SKM-1 treated with dmso at 0.1 percent for 144 hours (cell line): Measurements from ENCODE around the gene ITPR2.

ENCODE experiments used
- DNase-seq: peaks from one replicate; lab custom pipeline; 2025; ENCODE audit not compliant: unreplicated experiment; lab: John Stamatoyannopoulos, UW

ITPR2 gene

GRCh38 chr12:26711072-26711471 lies 121.9 kb downstream of the ITPR2 start:
- DNase-seq = no peak

- no peak for DNase-seq
These were observed 127.1 kb downstream of the ITPR2 start for GRCh38 chr12:26705851-26706250.

DNA sequence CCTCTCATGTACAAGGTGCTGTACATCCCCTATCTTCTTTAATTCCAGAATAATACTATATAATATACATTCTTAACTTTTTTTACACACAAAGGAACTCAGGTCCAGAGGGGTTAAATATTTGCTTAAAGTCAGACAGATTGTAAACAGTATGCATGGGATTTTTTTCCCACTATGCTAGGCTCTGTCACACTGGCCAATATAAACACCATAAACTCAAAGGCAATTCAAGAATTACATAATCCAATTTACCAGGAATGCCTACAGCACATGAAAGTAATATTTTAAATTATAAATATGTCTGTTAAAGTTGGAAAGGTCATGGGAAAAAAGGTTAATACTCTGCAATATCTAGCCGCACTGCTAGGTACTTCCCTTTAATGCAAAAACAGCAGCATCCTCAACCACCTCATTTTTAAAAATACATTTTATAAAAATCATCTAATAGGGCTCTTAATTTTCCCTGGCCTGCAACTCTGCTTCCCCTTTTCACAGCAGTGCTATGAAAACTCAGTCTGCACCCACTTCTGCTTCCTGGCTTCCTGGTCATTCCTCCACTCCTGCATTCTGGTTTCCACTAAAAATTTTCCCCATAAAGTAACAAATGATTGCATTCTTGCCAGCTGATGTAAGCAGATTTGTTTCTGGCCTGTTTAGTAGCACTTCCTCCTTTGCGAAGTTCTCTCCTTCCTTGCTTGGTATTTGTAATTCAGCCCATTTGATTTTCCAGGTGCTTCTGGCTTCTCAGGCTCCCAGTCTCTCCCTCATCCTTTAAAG lies 128.1 kb downstream of the ITPR2 start:
- DNase-seq = peak; percentile 31

DNA sequence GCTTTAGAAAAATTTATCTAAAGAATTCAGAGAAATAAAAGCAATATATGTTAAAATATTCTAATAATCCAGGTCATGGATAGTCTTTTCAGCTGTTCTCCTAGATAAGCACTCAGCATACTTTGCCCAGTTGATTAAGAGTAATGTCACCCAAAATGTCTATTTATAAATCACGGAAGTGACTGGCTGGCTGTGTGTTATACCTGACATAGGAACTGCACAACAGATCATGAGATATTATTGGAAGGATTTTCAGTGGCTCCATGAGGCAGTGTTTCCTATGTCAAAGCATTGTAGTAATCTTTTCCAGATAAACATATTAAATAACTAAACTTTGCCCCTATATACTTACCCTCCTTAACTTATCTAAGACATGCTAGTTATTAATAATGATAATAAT lies 128.8 kb downstream of the ITPR2 start:
- no peak for DNase-seq

DNA sequence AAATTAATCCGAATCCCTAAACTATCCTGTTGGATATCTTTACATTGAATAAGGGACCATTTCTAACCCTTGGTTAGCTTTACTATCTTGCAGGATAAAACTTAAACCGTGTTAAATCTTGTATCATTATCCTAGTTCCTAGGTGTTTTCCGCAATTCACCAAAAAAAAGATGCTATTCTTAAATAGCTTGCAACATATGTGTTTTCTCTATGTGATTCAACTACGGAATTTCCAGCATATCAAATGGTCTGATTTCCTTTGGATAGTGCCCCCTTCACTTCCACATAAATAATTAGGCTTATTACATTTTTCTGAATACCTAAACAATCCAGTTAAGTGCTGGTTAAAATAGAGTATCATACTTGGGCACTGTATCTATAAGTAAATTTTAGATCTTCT lies 130.3 kb downstream of the ITPR2 start:
- no peak for DNase-seq

GRCh38 chr12:26701604-26702215 lies 131.3 kb downstream of the ITPR2 start:
- DNase-seq = peak; percentile 5

GRCh38 chr12:26700430-26700829 lies 132.6 kb downstream of the ITPR2 start:
- no peak for DNase-seq

DNA sequence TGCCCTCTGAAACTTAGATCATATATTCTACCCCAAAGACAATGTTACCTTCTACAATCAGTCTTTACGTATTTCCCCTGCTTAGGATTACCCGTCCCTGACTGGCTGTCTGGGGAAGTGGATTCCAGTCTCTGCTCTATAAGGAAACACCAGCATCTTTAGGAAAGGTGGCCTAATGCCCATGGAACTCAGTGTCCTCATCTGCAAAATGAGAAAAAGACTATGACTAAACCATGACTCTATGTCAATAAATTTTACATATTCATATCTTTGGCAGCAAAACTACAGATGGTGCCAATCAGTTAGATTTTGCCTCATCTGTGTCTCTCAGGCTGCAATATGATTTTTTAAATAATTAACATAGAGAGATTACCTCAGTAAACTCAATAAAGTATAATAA lies 133.8 kb downstream of the ITPR2 start:
- DNase-seq = no peak

DNA sequence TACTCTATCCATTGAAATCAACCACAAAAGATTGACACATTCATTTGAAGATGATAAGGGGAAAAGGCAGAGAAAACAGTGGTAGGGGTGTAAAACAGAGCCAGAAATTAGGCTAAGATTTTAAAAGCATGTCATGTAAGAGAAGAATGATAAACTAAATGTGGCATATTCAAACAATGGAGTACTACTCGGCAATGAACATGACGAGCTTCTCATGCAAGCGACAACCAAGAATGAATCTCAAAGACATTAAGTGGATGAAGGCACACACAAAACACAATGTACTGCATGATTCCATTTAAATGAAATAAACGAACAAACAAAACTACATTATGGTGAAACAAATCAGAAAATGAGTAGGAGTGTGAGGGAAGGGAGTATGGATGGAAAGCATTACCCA lies 134.8 kb downstream of the ITPR2 start:
- no peak for DNase-seq

DNA sequence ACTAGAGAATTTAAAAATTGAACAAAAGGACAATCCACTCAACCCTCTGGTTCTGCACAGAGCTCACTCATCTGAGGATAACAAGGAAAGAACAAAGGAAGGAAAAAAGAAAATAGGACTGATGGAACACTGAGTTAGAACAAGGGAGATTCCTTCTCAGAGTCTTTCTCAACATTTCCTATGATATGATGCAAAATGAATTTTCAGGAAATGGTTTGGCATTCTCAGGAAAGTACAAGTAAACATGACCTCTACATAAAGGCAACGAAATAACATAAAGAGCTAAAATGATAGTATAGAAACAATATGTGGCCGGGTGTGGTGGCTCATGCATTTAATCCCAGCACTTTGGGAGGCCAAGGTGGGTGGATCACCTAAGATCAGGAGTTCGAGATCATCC lies 135.8 kb downstream of the ITPR2 start:
- no peak for DNase-seq

DNA sequence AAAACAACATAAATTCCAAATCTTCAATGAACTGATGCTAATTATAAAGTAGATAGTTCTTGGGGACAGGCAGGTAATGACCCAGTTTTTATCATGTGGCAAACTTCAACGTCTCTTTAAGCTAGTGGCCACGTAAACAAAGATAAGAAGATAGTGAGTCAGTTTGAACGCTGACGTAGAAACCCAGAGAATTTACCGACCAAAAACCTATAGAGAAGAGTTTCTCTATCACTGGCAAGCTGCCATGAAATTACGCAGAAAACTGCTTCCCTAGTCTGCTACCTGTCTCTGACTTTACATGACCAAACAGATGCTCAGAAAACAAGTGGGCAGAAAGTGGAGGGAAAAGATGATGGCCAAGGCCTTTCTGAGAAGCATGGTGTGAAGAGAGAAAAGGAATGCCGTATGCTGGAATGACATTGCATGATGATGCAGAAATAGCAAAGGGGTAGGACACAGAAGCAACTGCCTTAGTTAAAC lies 136.3 kb downstream of the ITPR2 start:
- no peak for DNase-seq

DNA sequence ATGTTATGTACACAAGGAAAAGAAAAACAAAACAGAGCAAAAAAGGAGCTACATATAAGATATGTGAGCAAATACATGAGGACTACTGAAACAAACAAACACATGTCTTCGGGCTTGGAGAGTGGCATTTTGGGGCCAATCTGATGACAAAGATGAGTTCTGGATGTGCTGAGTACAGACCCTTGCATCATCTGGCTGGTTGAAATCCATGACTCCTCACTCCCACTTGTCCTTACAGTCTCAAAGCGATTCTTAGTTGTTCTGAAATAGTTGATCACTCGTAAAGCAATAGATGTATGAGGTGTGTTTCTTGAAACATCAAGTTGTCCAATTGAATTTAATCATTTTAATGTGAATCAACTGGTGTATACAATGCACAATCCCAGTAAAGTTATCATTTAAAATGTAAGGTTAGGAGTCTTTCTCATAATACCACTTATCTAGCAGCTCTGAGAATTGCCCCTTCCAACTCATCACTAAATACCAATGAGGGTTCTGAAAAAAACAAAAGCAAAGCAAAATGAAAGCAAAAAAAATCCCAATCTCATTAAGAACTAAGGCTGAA lies 136.9 kb downstream of the ITPR2 start:
- DNase-seq = no peak

- DNase-seq = no peak
These were observed 138.6 kb downstream of the ITPR2 start for GRCh38 chr12:26694402-26694801.

DNA sequence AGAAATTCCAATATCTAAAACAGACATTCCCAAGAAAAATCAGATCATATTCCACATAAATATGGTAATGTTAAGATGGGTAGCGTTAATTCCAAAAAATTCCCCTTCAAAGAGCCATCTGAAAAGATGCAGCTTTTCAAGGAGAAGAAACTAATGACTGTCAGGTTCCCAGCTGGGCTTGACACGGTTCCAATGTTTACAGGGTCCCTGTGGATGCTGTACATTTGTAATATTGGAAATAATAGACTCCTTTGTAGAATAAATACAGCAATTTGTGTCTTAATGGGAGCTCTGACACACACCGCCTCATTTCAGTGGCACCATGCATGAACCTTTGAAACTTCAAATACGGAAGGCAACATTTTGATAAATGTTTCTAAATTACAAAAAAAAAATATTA lies 140.6 kb downstream of the ITPR2 start:
- DNase-seq = no peak

GRCh38 chr12:26691234-26691970 lies 141.6 kb downstream of the ITPR2 start:
- no peak for DNase-seq

- DNase-seq = no peak
These were observed 142.4 kb downstream of the ITPR2 start for GRCh38 chr12:26690601-26691000.

- no peak for DNase-seq
These were observed 143.6 kb downstream of the ITPR2 start for GRCh38 chr12:26689281-26689841.

- no peak for DNase-seq
These were observed 144.6 kb downstream of the ITPR2 start for GRCh38 chr12:26688344-26688904.

- no peak for DNase-seq
These were observed 146.6 kb downstream of the ITPR2 start for GRCh38 chr12:26686408-26686807.

DNA sequence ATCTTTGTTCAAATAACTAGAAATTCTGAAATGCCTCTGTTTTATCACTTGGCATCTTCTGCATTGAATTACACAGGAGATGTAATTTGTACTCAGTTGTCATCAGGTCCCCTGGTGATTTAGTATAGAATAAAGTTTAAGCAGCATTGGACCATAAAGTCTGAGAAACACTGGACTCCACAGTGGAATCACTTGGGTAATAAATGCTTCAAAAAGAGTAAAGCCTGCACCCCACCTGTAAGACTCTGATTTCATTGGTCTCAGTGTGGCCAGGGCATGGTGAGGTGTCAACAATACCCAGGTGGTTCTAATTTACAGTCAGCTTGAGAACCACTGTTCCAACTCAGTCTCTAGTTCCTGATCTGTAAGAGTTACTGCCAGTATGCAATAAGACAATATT lies 148.9 kb downstream of the ITPR2 start:
- no peak for DNase-seq

DNA sequence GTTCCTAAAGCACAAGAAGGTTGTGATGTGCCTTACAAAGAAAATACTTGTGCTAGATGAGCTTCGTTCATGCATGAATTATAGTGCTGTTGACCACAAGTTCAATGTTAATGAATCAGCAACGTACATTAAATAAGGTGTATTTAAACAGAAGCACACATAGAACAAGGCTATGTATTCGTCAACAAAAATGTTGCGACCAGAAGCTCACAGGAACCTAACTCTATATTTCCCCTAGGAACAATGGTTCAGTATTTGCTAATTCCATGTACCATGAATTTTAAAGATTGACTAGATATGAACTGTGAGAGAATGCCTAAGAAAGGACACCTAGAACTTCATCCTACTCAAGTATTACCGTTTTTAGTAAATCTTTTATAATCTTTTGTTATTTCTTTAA lies 149.6 kb downstream of the ITPR2 start:
- DNase-seq = no peak
